HepG2 (cell line): ENCODE measurements around the gene RPL38.

Experiments used
- ASH2L ChIP-seq: fragments of 300-600, 200-600 bp; sonication (generic); IDR thresholded peaks from 2 replicates; pipeline ENCODE4 v1.7.0; 2017; ENCODE audit warnings: low read depth, mild to moderate bottlenecking, moderate library complexity, mixed read lengths, low read length; ENCODE audit not compliant: insufficient read length
- BRF2 ChIP-seq: sonication (generic); formaldehyde crosslinking; IDR thresholded peaks from 2 replicates; pipeline ENCODE4 v1.8.1; 2022; ENCODE audit warnings: mild to moderate bottlenecking, missing genetic modification reagents
- CTCF ChIP-seq: sonication (generic); formaldehyde crosslinking; IDR thresholded peaks from 2 replicates; pipeline ENCODE4 v1.5.0; 2020; ENCODE audit warnings: mild to moderate bottlenecking, missing genetic modification reagents, moderate library complexity
- MAZ ChIP-seq, 2 experiments: sonication (generic) in 1 of 2; formaldehyde crosslinking in 1 of 2; IDR thresholded peaks; 2 replicates each; pipeline versions ENCODE4 v1.5.0 to v1.6.1; 2012 to 2020; ENCODE audit warnings: low read depth in 2 of 2, mild to moderate bottlenecking in 2 of 2, borderline replicate concordance in 1 of 2, improper control_type of control experiment in 1 of 2, low read length in 1 of 2, missing genetic modification reagents in 1 of 2, moderate library complexity in 1 of 2
- POLR2A ChIP-seq, 2 experiments: IDR thresholded peaks; 2 replicates each; pipeline ENCODE4 v1.6.1; 2011; ENCODE audit warnings: low read depth in 2 of 2, low read length in 2 of 2, mild to moderate bottlenecking in 1 of 2, moderate library complexity in 1 of 2; ENCODE audit not compliant: insufficient read depth in 1 of 2
- RBM39 ChIP-seq: fragments of 200-400 bp; formaldehyde crosslinking; IDR thresholded peaks from one replicate; pipeline ENCODE4 v1.6.1; 2018; ENCODE audit warnings: antibody characterized with exemption, mild to moderate bottlenecking, low read depth, low read length; ENCODE audit not compliant: poor library complexity, severe bottlenecking
- REST ChIP-seq, 2 experiments: IDR thresholded peaks; 2 replicates each; pipeline ENCODE4 v1.6.1; 2011 to 2012; ENCODE audit warnings: low read length in 2 of 2, borderline replicate concordance in 1 of 2, low read depth in 1 of 2, mild to moderate bottlenecking in 1 of 2, moderate library complexity in 1 of 2
- THRA ChIP-seq: sonication (generic); formaldehyde crosslinking; IDR thresholded peaks from 2 replicates; pipeline ENCODE4 v1.4.0; 2020; ENCODE audit warnings: missing genetic modification reagents, borderline replicate concordance
- USF2 ChIP-seq, 2 experiments: sonication (generic) in 1 of 2; formaldehyde crosslinking in 1 of 2; IDR thresholded peaks; 2 replicates each; pipeline versions ENCODE4 v1.5.1 to v1.6.1; 2011 to 2020; ENCODE audit warnings: borderline replicate concordance in 1 of 2, low read depth in 1 of 2, low read length in 1 of 2, mild to moderate bottlenecking in 1 of 2, missing genetic modification reagents in 1 of 2, moderate library complexity in 1 of 2
- ZC3H4 ChIP-seq: sonication (generic); formaldehyde crosslinking; IDR thresholded peaks from 2 replicates; pipeline ENCODE4 v1.4.0; 2020; ENCODE audit warnings: missing genetic modification reagents, borderline replicate concordance
- ZFP36 ChIP-seq: fragments of 150-350 bp; IDR thresholded peaks from 2 replicates; pipeline ENCODE4 v1.6.1; 2018; ENCODE audit warnings: borderline replicate concordance, low read length, low read depth; ENCODE audit not compliant: partially characterized antibody
- ZNF644 ChIP-seq: IDR thresholded peaks from 2 replicates; pipeline ENCODE4 v1.6.1; 2016; ENCODE audit warnings: low read depth

- TF ChIP-seq BRF2 (CRISPR knock-in tag) (no peak), REST (IDR thresholded peaks at IDR 0.05; ENCODE audit: borderline replicate concordance in 1 of 2, low read depth in 1 of 2, low read length in 2 of 2) (no peak), ASH2L (no peak), MAZ (IDR thresholded peaks at IDR 0.05; ENCODE audit: borderline replicate concordance, low read depth, low read length) (no peak), MAZ (CRISPR knock-in tag; IDR thresholded peaks at IDR 0.05; ENCODE audit: low read depth) (no peak), CTCF (CRISPR knock-in tag) (no peak), POLR2A (IDR thresholded peaks at IDR 0.05; ENCODE audit: insufficient read depth in 1 of 2, low read depth in 2 of 2, low read length in 2 of 2) (no peak), ZNF644 (CRISPR knock-in tag) (no peak), RBM39 (no peak), THRA (no peak), ZFP36 (no peak), USF2 (IDR thresholded peaks at IDR 0.05; ENCODE audit: low read depth, low read length) (no peak), USF2 (CRISPR knock-in tag; IDR thresholded peaks at IDR 0.05; ENCODE audit: borderline replicate concordance) (no peak), ZC3H4 (CRISPR knock-in tag) (no peak)
Measured at GRCh38 chr17:74234486-74234885, 31.0 kb downstream of the RPL38 start.
